Neural cell (in vitro differentiated cells): ENCODE measurements around the gene HSBP1L1.

Experiments
- EP300 ChIP-seq: fragments of 450-650 bp; conservative IDR thresholded peaks from 2 replicates; pipeline ENCODE4 v1.6.1; 2014; ENCODE audit warnings: antibody characterized with exemption, mild to moderate bottlenecking, moderate library complexity; ENCODE audit not compliant: poor library complexity, severe bottlenecking
- TF ChIP-seq, protein P1 (sequence below): fragments of 450-650 bp; IDR thresholded peaks from 2 replicates; pipeline ENCODE4 v1.5.1; 2014; ENCODE audit warnings: antibody characterized with exemption, mild to moderate bottlenecking, moderate library complexity; ENCODE audit not compliant: poor library complexity, severe bottlenecking

DNA sequence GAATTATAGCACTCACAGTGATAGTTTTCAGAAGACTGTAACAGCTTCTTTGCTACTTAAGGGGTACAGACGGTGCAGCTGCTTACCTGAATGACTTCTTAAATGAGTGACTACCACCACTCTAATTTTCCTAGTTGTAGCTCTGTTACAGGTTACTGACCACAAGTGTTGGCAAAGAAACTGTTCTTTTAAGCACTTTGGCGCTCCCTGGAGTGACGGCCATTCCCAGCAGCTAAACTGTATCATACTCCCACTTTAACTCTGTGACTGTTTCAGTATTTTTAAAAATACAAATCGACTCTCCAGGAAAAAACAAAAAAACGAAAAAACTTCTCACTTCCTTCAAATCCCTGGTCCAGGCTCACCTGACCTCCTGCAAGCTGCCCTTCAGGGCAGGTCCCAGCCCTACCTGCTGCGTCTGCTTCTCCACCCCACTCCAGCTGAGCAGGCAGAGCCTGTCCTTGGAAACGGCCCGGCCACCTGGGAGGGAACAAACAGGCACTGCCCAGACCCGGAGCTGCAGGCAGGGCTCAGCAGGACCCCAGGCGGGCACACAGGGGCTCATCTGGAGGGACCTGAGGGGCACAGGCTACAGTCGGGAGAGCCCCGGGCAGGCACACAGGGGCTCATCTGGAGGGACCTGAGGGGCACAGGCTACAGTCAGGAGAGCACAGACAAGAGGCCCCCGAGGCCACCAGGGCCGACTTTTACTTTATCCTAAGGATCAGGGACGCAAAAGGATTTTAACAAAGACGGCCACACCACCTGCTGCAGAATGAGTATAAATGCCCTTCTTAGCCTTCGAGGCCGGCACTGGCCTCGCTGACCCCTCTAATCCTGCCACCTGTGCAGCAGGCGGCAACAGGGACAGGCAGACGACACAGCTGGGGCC, 37.5 kb upstream of the HSBP1L1 start:
- TF ChIP-seq EP300 = no peak
- TF ChIP-seq, protein P1, sequence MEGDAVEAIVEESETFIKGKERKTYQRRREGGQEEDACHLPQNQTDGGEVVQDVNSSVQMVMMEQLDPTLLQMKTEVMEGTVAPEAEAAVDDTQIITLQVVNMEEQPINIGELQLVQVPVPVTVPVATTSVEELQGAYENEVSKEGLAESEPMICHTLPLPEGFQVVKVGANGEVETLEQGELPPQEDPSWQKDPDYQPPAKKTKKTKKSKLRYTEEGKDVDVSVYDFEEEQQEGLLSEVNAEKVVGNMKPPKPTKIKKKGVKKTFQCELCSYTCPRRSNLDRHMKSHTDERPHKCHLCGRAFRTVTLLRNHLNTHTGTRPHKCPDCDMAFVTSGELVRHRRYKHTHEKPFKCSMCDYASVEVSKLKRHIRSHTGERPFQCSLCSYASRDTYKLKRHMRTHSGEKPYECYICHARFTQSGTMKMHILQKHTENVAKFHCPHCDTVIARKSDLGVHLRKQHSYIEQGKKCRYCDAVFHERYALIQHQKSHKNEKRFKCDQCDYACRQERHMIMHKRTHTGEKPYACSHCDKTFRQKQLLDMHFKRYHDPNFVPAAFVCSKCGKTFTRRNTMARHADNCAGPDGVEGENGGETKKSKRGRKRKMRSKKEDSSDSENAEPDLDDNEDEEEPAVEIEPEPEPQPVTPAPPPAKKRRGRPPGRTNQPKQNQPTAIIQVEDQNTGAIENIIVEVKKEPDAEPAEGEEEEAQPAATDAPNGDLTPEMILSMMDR = no peak
